Measurements from ENCODE around the gene HEATR1.
A peak's percentile ranks its signal among the peaks of the same experiment; 100 is the strongest.
"Not testable (repeated sequence)": the region's sequence is repeated elsewhere in the genome, so short reads cannot be mapped to it uniquely, and the experiment has no call there.

Gene HEATR1

DNA sequence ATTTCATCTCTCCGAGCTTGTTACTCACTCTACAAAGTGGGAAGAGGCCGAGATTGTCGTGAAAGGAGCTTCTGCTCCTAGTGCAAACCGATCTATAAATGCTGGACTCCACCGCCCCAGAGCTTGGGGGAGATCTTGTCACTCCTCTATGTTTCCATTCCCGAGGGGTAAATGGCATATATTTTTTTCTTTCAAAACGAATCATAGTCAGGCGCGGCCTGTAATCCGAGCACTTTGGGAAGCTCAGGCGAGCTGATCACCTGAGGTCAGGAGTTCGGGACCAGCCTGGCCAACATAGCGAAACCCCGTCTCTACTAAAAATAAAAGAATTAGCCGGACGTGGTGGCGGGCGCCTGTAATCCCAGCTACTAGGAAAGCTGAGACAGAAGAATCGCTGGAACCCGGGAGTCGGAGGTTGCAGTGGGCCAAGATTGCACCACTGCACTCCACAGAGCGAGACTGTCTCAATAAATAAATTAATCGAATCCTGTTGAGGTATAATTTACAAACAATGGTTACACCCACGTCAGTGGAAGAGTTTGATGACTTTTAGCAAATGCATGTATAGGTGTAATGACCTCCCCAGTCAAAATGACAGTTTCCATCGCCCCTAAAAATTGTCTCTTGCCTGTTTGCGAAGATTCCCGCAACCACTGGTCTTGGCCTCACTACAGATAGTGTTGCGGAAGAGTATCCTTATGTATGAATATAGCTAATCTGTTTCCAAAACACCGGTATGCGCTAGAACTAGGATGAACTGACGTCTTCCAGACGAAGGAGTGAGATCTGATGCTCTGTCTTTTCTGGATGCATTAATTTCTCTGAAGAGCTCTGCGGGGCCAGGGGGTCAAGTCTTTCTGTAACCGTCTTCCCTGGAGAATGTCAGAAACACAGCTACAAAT, 840 bp upstream of the HEATR1 start:
- peak overlapping the region; percentile 56 for H3K27ac ChIP-seq
- no peak for DNase-seq (ENCODE audit: low read depth, low spot score)

DNA sequence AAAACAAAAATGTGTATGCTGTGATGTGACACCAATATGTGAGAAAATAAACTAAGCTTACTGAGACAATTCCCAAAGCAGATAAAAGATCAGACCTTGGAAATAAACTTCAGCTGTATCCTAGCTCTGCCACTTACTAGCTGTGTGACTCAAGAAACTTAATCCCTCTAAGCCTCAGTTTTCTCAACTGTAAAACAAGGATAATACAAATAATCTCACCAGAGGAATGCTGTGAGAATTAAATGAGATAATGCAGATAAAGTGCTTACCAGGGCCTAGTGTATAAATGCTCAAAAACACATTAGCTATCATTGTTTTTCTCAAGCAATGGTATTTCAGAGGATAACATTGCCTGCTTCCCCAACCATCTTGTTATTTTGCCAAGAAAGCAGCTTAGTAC, 2.1 kb downstream of the HEATR1 start:
- no peak for DNase-seq (ENCODE audit: low read depth, low spot score)
- no peak overlapping the region for H3K27ac ChIP-seq

DNA sequence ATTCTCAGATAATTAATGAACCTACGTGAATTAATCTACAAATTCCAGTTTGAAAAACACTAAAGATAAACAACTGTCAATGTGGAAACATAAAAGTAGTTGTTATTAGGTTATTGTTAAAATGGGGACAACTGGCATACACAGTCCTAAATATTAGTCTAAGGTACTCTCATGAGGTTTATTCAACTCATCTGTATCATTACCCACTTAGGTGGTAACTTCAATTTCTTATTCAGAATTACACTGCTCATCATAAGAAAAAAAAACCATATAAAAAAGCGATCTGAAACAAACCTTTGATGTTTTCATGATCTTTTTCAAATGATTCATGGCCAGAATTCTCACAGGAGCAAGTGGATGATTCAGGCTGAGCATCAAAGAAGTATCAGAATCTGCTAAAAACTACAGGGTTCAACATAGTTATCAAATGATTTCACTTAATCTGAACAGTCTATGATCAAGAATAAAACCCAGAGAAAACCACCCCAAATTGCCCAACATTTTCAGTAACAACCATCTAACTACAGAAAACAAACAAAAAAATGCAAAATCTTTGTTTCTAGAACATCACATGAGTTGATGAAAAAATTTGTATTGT, 13.7 kb downstream of the HEATR1 start:
- no peak for DNase-seq (ENCODE audit: low read depth, low spot score)
- H3K27ac ChIP-seq, result no peak overlapping the region

DNA sequence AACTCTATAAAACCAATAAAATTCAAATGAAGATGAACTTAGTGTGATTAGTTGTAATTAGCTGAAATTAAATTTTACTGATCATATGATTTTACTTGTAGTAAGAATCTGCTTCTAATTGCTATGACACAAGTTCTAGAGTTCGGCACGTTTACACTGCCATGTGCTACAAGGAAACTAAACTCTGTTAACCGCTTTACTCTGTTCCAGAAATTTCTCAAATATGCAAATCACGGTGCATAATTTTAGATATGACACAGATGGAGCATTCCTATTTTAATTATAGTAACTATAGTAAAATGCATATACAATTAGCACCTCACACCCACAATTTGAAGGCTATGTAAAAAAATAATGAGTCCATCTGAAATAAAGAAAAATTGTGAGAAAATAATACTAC, 14.8 kb downstream of the HEATR1 start:
- DNase-seq (ENCODE audit: low read depth, low spot score), result no peak
- no peak overlapping the region for H3K27ac ChIP-seq

DNA sequence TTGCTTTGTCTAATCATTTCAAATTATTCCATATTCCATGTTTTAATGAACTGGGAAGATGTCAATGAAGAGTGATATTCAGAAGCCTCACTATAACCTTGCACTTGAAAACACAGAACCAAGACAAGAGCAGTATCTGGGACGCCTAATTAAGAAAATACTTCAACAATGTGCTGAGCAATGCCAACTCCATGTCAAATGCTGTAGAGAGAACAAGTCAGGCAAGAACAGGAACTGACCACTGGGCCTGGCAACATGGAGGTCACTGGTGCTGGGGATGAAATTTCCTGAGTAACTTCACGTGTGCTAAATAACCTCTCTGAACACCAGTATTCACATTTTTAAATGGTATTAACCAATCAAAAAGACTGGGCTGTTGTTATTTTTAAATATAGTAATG, 22.8 kb downstream of the HEATR1 start:
- no peak for DNase-seq (ENCODE audit: low read depth, low spot score)
- H3K27ac ChIP-seq, result no peak overlapping the region

DNA sequence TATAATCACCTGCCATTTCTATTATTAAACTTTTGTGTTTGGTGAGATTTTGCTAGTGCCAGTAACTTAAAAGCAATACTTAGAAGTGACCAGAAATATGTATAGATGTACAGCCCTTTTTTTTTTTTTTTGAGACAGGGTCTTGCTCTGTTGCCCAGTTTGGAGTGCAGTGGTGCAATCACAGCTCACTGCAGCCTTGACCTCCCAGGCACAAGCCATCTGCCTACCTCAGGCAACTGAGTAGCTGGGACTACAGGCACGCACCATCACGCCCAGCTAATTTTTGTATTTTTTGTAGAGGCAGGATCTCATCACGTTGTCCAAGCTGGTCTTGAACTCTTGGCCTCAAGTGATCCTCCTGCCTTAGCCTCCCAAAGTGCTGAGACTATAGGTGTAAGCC, 23.9 kb downstream of the HEATR1 start:
- DNase-seq (ENCODE audit: low read depth, low spot score); H3K27ac ChIP-seq: not testable (repeated sequence)

DNA sequence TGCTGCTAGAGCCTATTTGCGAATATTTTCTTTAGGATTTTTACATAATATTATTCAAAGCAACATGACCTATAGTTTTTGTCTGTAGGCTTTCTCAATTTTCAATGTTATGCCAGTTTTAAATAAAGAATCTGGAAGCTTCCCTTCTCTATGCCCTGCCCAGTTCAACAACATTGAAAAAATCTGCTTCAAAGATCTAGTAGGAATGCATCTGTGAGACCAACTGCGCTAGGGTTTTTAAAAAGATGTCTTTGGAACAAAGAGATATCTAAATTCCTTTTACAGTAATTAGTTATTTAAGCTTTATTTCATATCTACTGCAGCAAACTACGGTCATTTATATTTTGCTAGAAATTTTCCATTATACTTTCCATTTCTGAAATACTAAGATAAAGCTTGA, 25.7 kb downstream of the HEATR1 start:
- no peak for DNase-seq (ENCODE audit: low read depth, low spot score)
- H3K27ac ChIP-seq, result no peak overlapping the region

DNA sequence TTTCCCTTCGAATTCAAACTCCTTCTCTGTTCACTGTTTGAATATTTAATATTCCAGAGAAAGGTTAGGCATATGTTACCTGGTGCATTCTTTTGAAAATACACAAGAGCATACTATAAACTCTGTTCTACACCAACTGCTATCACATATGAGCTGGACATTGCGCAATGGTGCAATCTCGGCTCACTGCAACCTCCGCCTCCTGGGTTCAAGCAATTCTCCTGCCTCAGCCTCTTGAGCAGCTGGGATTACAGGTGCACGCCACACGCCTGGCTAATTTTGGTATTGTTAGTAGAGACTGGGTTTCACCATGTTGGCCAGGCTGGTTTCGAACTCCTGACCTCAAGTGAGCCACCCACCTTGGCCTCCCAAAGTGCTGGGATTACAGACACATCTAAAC, 27.3 kb downstream of the HEATR1 start:
- not testable (repeated sequence) for H3K27ac ChIP-seq; DNase-seq (ENCODE audit: low read depth, low spot score)

DNA sequence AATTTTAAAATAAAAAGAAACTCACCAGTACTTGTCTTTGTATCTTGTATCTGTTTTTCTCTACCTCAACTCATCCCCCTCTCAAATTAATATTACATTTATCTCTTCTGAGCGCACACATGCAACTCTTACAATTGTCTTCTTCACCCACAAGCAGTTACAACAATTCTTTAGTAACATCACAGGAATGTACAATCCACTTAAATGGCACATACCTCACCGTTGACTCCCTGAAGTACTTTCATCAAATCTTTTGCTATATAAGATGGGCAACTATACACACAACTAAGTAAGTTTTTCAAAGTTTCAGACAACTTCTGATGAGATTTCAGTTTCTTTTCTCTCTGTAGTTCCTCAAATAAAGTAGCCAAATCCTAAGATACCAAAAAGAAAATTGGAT, 28.3 kb downstream of the HEATR1 start:
- DNase-seq (ENCODE audit: low read depth, low spot score), result no peak
- H3K27ac ChIP-seq, result no peak overlapping the region

DNA sequence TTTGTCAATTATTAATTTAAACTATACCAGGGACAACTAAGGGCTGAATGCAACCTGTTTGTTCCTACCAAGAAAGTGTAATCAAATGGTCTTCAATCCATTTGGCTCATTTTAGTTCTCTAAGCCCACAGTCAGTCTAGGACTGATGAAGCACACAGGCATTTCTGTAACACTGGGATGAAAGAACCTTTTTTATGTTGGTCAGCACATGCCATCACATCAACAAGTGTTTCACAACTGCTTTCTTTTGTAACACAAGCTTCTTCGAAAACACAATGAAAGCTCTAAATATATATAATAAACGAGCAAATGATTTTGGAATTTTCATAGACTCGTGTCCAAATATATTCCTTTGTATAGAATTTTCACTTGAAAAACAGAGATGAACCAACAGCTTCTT, 28.8 kb downstream of the HEATR1 start:
- no peak overlapping the region for H3K27ac ChIP-seq
- DNase-seq (ENCODE audit: low read depth, low spot score), result no peak

DNA sequence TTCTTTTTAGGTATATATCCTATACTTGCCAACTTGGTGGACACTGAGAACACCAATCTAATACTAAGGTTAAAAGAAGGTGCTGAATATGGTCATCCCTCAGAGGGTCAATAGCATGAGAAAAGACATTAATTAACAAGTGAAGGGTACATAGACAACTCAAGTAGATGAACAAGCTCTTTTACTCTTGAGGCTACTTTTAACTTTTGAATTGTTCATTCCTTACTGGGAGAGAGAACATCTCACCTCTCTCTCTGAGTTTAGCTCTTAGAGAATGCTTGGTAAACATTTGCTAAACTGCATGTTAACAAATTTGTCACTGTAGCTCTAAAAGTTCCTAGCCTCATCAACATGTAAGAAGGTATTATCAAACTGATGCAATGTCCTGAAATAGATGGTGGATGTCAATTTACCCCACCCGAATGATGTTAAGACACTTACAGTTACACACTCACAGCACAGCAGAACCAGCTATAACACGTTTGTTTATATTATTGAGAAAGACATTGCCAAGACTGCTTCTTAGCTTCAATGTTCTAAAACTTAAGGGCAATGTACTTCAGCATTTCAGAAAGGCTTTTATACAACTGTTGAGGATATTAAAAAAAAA, 35.9 kb downstream of the HEATR1 start:
- DNase-seq (ENCODE audit: low read depth, low spot score), result no peak
- H3K27ac ChIP-seq, result peak overlapping the region; percentile 96

DNA sequence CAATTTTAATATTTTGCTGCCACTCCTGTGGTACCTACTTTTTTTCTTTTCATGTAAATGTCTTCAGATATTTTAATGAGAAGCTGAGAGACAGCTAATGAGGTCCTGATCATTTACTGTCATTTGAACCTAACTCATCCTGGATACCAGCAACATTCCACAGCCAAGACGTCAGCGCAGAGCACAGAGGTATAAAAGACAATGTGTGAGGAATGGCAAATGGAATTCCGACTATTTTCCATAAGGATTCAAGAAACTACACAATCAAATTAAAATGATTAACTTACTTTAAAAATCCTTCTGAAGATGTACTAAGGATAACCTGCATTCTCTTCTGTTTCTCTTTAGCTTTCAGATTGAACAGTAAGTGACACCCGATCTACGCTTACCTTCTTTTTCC, 38.8 kb downstream of the HEATR1 start:
- DNase-seq (ENCODE audit: low read depth, low spot score), result no peak
- no peak overlapping the region for H3K27ac ChIP-seq

DNA sequence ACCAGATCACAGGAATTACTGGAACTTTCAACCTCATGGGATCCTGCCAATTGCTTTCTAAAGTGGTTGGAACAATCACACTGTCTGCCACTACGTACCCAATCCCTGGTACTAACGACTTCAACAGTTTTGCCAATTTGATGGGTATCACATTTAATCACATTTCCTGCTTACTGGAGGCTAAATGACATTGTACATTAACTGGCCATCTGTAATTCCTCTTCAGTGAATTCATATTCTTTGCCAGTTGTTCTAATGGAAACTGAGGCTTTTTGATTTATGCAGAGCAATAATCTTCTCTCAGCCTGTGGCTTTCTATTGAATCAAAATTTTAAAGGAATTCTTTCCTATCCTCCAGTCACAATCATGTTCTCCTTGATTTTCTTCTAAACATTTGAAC, 42.3 kb downstream of the HEATR1 start:
- DNase-seq (ENCODE audit: low read depth, low spot score), result no peak

DNA sequence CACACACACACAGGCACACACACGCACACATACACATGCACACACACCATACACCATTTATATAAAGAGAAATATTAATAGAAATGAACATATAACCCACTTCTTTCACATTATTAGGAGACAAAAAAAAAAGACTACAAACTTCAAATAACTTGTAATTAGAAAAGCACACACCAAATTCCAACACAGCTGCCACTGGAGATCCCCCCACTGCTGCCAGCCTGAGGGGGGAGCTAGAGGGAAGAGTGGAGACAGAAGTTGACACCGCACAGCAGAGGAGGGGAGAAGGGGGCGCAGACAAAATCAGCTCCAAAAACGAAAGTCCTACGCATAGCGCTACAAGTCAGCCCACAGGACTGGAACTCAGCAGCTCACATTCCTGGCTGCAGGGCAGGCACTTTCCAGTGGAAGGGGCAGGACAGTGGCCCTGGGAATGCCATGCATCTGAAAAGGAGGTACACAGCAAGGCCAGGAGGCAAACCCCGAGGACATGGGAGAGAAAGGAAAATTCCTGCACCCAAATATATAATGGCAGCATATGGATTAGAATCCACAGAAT, 44.0 kb downstream of the HEATR1 start:
- H3K27ac ChIP-seq, result no peak overlapping the region
- no peak for DNase-seq (ENCODE audit: low read depth, low spot score)

More for the DNA sequence above, 42.3 kb downstream of the HEATR1 start:
- H3K27ac ChIP-seq, result no peak overlapping the region

DNA sequence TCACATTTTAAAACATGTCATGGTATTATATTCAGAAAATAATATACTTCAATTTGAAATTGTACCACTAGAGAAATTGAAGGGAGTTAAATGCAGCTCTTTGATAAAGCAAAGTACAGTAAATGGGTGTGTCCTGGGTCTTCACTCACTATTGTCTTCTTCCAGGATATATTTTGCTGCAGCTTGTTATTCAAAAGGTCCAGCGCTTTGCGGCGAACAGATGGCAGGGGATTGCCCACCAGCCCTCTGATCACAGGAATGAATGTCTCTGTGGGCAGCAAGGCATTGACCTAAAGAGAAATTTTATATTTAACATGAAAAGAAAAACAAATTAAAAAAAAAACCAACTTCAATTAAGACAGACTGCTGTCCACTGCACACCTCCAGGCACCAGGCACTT, 45.5 kb downstream of the HEATR1 start:
- no peak for DNase-seq (ENCODE audit: low read depth, low spot score)
- no peak overlapping the region for H3K27ac ChIP-seq

DNA sequence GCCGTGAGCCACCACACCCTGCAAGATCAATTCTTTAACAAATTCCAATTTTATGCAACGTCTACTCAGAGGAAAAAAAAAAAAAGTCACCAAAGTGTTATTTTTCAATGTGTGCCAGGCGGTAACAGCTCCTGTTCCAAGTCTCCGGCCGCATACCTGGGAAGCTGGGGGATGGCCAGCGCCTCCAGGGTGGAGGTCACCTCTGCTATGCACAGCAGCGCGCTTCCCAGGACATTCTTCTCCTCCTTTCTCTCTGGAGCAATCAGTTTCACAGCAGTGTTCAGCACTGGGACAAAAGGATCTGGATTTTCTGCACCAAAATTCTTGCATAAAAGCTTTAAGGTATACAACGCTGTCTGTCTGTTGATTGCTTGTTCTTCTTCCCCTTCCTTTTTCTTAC, 46.2 kb downstream of the HEATR1 start:
- no peak overlapping the region for H3K27ac ChIP-seq
- no peak for DNase-seq (ENCODE audit: low read depth, low spot score)

DNA sequence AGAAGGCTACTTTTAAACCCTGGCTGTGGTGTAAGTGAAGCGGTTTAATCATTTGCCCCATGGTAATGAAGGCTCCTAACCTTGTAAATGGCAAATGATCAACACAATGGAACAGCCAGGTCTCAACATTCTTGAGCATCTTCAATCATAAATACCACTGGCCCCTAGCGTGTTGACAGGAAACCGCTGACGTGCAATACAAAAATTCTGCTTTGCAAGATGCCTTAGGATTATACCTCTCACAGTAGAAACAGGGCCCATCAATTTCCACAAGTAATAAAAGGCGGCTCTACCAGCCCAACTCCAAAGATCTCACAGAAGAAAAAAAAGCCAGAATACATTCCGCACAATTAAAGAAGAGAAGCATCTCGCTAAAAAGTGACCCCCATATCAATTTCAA, 47.7 kb downstream of the HEATR1 start:
- H3K27ac ChIP-seq, result no peak overlapping the region
- no peak for DNase-seq (ENCODE audit: low read depth, low spot score)

DNA sequence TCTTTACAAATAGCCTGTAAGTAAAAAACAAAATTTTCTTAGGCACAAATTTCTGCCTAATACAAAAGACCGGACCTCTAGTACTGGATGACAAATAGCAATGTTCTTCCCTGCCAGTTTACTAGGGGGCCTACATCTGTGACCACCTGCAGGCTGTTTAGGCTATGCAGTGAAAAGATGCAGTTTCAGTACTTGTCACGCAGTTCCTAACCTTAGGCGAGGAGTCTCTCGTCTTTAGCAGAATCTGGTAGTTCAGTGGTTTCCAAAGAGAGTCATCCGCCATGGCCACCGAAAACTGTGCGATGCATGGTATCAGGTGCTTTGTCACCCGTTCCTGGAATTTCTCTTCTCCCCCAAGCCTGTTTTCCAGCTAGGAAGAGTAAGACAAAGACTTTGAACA, 50.9 kb downstream of the HEATR1 start:
- DNase-seq (ENCODE audit: low read depth, low spot score), result no peak
- no peak overlapping the region for H3K27ac ChIP-seq

DNA sequence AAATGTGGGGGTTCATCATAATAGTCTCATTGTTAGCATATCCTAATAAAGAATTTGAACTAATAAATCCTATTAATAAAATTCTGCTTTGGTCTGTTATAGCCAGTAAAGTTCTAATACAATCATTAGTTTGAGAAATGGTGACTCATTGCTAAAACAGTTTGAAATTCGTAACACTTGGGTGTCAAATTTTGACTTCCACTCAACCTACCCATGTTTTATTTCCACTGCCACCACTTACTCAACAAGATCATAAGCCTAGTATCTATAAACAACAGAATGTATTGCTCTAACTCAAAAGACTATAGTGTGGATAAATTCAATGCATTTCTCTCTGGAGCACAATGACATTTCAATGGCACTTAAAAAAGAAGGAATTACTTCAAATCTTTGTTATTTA, 51.4 kb downstream of the HEATR1 start:
- no peak for DNase-seq (ENCODE audit: low read depth, low spot score)
- no peak overlapping the region for H3K27ac ChIP-seq

DNA sequence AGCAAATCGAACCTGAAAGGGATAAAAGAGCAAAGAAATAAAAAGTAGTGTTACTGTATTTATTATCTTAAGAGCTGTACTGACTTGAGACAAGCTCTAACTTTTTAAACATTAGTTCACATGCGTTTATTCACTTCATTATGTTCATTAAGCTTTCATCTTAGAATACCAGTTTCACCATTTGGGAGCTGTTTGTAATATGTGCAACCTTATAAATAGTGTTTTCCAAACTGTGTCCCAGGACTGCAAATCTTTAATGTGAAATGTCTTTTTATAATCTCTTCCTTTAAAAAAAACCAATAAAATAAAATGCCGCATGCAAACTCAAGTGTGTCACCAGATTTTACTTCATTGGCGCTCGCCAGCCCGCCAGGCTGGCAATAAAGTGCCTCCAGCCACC, 52.2 kb downstream of the HEATR1 start:
- DNase-seq (ENCODE audit: low read depth, low spot score), result no peak
- no peak overlapping the region for H3K27ac ChIP-seq

Data from epithelial cell of prostate (primary cell).